Stimulated activated CD4-positive, alpha-beta T cell treated with anti-CD3 and anti-CD28 coated beads, Interleukin-12 subunit alpha, Interleukin-12 subunit beta, amount 100 ng/mL, for 48 hours (primary cell): ENCODE measurements around the gene KATNAL2.
A peak's percentile ranks its signal among the peaks of the same experiment; 100 is the strongest.

ENCODE experiments used
- DNase-seq, 3 donors: peaks; one replicate each; pipeline ENCODE4 v3.0.0-alpha.2; 2020; ENCODE audit warnings: low read depth in 2 of 3, low spot score in 1 of 3

The KATNAL2 gene, protein sequence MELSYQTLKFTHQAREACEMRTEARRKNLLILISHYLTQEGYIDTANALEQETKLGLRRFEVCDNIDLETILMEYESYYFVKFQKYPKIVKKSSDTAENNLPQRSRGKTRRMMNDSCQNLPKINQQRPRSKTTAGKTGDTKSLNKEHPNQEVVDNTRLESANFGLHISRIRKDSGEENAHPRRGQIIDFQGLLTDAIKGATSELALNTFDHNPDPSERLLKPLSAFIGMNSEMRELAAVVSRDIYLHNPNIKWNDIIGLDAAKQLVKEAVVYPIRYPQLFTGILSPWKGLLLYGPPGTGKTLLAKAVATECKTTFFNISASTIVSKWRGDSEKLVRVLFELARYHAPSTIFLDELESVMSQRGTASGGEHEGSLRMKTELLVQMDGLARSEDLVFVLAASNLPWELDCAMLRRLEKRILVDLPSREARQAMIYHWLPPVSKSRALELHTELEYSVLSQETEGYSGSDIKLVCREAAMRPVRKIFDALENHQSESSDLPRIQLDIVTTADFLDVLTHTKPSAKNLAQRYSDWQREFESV

GRCh38 chr18:46917108-46917802, at the start of gene KATNAL2, which contains the start of gene PIAS2:
Gene KATNAL2, plus strand, starts transcription at chr18:46917602. Its CDS starts 29,271 bp downstream, at chr18:46946873.
Gene PIAS2, minus strand, starts transcription at chr18:46917507. Its CDS starts 162 bp downstream, at chr18:46917345.
- peak; percentile 41 to 62 (median 48) for DNase-seq

- no peak for DNase-seq
These were observed 49.1 kb upstream of the KATNAL2 start for GRCh38 chr18:46868169-46868921.

GRCh38 chr18:46877329-46877987, 39.9 kb upstream of the KATNAL2 start:
- no peak for DNase-seq

DNA sequence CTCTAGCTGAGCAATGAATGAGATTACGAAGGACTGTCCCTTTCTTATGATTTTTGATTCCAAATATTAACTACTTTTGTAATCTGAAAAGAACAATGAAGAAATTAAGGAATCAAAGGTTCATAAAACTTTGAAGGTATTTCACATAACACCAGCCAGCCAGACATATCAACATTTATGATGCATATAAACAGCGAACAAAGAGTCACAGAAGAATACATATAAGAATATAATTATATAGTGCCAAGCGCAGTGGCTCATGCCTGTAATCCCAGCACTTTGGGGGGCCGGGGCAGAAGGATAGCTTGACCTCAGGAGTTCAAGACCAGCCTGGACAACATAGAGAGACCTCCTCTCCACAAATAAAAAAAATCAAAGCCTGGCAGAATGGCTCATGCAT, 34.2 kb upstream of the KATNAL2 start:
- DNase-seq = no peak

GRCh38 chr18:46886893-46887292, 30.5 kb upstream of the KATNAL2 start:
- DNase-seq = no peak

GRCh38 chr18:46888965-46889364, 28.4 kb upstream of the KATNAL2 start:
- no peak for DNase-seq

GRCh38 chr18:46891742-46892214, 25.6 kb upstream of the KATNAL2 start:
- DNase-seq = no peak

DNA sequence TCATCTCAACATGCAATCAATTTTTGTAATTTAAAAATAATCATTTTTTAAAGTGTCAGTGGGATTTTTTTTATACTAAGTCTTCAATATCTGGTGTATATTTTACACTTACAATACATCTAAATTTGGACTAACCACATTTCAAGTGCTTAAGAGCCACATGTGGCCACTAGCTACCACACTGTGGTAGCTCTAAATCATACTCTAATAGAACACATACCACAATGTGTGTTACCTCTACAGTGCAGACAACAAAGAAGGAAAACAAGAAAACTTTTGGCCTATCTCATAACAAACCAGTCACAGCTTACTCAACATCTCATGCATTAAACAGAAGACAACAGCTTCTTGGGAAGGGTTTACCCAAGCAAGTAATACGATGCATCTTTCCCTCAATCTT, 24.6 kb upstream of the KATNAL2 start:
- DNase-seq = no peak

GRCh38 chr18:46893360-46893759, 24.0 kb upstream of the KATNAL2 start:
- no peak for DNase-seq

DNA sequence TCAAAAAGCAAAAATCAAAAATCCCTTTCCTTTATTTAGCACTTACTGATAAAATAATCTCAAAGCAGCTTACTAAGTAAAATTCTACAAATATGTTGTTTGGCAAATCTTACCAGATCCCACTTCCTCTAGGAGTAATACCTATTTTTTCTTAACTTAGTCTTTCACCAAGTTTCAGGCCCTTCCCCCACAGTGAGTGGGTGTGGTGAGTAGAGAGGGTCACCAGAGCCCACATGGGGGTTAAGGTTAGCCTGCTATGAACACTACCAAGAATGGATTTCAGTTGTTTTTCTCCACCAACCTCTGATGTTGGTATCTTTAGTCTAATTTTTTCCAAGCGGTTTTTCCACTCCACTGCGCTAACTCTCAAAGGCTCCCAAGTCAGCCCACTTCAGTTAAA, 23.3 kb upstream of the KATNAL2 start:
- DNase-seq = no peak

DNA sequence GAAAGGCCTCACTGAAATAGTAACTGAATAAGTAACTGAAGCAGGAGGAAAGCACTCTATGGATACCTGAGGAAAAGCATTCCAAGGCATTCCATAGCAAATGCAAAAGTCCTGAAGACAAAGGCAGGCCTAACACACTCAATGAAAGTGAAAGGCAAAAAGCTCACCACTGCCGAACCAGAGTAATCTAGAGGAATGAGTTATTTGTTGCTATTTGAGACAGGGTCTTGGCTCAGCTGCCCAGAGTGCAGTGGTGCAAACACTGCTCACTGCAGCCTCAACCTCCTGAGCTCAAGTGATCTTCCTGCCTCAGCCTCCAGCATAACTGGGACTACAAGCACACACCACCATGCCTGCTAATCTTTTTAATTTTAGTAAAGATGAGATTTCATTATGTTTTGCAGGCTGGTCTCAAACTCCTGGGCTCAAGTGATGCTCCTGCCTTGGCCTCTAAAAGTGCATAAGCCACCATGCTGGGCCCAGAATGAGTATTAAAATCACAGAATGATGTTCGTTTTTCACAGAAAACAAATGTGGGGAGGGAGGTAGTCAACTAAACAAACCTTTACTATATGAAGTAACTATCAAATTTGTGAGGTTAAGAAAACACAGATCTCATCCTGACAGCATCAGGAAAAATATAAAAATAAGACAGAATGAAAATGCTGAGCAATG, 18.0 kb upstream of the KATNAL2 start:
- DNase-seq = no peak

- DNase-seq = no peak
These were observed 14.0 kb upstream of the KATNAL2 start for GRCh38 chr18:46903406-46903805.

DNA sequence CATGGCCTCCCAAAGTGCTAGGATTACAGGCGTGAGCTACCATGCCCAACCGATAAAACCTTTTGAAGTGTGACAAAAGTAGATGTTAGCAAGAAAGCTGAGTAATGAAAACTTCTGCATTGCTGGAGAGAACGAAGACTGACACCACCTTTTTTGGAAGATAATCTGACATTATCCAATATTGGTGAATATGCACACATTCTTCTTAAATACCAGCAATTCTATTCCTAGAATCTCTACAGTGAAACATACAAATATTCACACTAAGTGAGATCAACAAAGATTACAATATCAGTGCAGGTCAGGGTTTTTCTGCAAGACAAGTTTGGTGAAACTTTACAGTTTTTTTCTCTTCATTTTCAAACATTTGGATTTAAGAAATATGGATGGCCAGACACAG, 7.9 kb upstream of the KATNAL2 start:
- DNase-seq = no peak

DNA sequence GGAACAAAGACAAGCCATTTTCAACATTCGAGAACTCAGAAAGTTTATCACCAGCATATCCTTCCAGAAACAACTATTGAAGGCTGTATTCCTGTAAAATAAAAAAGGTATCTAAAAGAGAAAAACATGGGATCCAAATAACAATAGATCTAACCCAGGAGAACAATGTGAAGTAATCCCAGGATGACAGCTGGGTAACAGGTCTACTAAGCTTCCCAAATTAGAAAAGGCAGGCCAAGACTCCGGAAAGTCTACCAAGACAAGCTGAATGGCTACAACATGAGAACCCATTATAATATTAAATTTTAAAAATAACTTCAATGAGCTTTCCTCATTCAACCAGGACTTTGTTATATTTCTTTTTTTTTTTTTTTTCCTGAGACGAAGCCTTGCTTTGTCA, 6.5 kb upstream of the KATNAL2 start:
- no peak for DNase-seq

DNA sequence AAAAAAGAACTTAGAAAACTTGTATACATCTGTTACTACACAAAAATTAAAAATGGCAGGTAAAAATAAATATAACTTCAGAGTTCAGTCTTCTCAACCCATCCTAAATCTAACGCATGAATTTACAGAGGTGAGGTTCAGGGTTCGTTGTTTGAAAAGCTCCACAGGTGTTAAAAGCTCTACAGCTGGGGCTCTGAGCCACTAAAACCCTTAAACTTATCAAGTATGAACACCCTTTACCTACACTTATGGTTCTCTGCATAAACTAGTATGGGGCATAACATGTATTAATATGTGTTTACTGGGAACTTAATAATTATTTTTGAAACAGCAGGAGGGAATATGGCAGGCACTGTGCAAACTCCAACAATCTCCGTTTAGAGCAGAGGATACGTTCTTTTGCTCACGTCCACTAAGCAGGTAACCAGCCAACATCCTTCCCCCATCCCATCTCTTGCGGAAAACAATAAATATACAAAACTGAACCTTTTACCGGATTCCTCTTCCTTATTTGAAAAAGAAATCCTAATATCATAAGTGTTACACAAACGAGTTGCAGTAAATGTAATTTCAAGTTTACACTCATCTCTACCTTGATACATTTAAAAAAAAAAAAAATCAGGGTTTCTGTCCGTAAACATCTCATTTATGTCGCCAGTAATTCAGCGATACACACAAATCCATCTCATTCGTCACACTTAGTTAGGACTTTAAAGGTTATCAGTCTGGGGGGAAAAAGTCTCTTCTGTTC, 1.4 kb upstream of the KATNAL2 start:
- DNase-seq = no peak

- peak in 1 of 3 donors; percentile 20 for DNase-seq
These were observed 773 bp upstream of the KATNAL2 start for GRCh38 chr18:46916551-46917107.

- DNase-seq = no peak
These were observed 600 bp downstream of the KATNAL2 start for GRCh38 chr18:46917803-46918600.

GRCh38 chr18:46920067-46920466, 2.7 kb downstream of the KATNAL2 start:
- no peak for DNase-seq
